ENCODE data around the gene MIB2.

- no peak for TF ChIP-seq EP300 (IDR thresholded peaks at IDR 0.05)
- no peak for TF ChIP-seq CTCF (IDR thresholded peaks at IDR 0.05)
- no peak for TF ChIP-seq POLR2AphosphoS5 (IDR thresholded peaks at IDR 0.05)
- TF ChIP-seq POLR2A (IDR thresholded peaks at IDR 0.05; ENCODE audit: low read depth), result no peak
Measured at GRCh38 chr1:1601564-1602303, 13.6 kb upstream of the MIB2 start.
